Transverse colon (tissue), 3 donors: ENCODE results near the gene TOMM20L.

ENCODE experiments used
- EP300 ChIP-seq: sonication (generic); formaldehyde crosslinking; IDR thresholded peaks from one replicate; pipeline ENCODE4 v1.6.1; 2017; ENCODE audit warnings: antibody characterized with exemption, low read depth
- POLR2A ChIP-seq: fragments of 450-650 bp; IDR thresholded peaks from one replicate; pipeline ENCODE4 v1.6.1; 2016; ENCODE audit warnings: antibody characterized with exemption, mild to moderate bottlenecking, moderate library complexity
- TF ChIP-seq, protein P1 (sequence below), 5 experiments: fragments of 200-600 bp in 3 of 5; fragments of 450-650 bp in 2 of 5; sonication (generic) in 3 of 5; IDR thresholded peaks; 1 replicate in 2 of 5; 2 replicates in 3 of 5; pipeline ENCODE4 v1.5.1; 2016 to 2017; ENCODE audit warnings: antibody characterized with exemption in 5 of 5, inconsistent platforms in 3 of 5, mild to moderate bottlenecking in 2 of 5, moderate library complexity in 1 of 5

DNA sequence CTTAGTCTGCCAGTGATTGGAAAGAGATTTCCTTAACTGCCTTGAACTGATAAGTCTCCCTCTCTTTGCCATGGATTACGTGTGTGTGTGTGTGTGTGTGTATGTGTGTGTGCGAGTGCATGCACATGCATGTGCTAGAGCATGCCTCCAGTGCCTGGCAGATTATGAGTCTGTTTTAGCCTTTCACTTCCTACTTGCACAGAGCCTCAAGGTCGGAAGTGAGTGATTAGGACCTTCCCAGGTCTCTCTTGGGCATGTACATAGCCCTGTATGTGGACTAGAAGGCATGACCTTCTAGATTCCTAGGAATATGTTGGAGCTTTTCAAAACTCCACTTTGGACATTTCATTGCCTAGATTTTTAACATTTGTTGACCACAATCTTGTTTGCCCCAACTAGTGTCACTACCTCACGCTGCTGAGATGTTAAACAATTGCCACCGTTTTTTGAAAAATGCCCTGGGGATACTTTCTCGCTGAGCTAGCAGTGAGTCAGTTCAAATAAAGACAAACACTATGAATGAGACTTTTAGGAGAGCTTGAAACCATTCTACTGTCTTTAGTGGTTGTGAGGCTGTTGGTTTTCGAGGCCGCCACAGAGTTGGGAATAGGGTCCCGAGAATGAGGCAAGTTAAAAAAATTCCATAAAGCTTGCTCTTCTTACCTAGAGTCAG is 60.0 kb downstream of the TOMM20L start:
- TF ChIP-seq, protein P1, sequence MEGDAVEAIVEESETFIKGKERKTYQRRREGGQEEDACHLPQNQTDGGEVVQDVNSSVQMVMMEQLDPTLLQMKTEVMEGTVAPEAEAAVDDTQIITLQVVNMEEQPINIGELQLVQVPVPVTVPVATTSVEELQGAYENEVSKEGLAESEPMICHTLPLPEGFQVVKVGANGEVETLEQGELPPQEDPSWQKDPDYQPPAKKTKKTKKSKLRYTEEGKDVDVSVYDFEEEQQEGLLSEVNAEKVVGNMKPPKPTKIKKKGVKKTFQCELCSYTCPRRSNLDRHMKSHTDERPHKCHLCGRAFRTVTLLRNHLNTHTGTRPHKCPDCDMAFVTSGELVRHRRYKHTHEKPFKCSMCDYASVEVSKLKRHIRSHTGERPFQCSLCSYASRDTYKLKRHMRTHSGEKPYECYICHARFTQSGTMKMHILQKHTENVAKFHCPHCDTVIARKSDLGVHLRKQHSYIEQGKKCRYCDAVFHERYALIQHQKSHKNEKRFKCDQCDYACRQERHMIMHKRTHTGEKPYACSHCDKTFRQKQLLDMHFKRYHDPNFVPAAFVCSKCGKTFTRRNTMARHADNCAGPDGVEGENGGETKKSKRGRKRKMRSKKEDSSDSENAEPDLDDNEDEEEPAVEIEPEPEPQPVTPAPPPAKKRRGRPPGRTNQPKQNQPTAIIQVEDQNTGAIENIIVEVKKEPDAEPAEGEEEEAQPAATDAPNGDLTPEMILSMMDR (IDR thresholded peaks at IDR 0.05) = no peak
- TF ChIP-seq POLR2A (no peak), EP300 (no peak)
